Measurements from ENCODE around the gene NT5DC4.

NT5DC4 gene

GRCh38 chr2:112784199-112785189 is 63.7 kb downstream of the NT5DC4 start, which contains the start of gene IL1A:
IL1A (minus strand) TSS chr2:112784493; CDS start chr2:112783770, 723 bp downstream.
- H3K4me3 ChIP-seq (ENCODE audit: low read depth, low read length), result no peak within 1 kb of the TSS
- CTCF ChIA-PET, result interaction anchor here (0.6 to 3.9 kb wide), 4 partner anchors 18 to 158 kb away, joined by 3 to 17 read pairs (median 3); no protein-coding TSS in a partner anchor
- no peak for TF ChIP-seq CTCF (IDR thresholded peaks at IDR 0.05; ENCODE audit: insufficient read depth, low read length, missing control alignments)
- peak; percentile 14 for DNase-seq (ENCODE audit: low read depth, low spot score)
- POLR2A ChIA-PET, result no interaction called here

GRCh38 chr2:112787294-112787693 is 66.5 kb downstream of the NT5DC4 start:
- CTCF ChIA-PET, result interaction anchor here (3.9 kb wide), 1 partner anchor 155 kb away, joined by 17 read pairs; no protein-coding TSS in a partner anchor
- DNase-seq (ENCODE audit: low read depth, low spot score), result no peak
- H3K4me3 ChIP-seq (ENCODE audit: low read depth, low read length), result no peak overlapping the region
- POLR2A ChIA-PET, result no interaction called here
- TF ChIP-seq CTCF (IDR thresholded peaks at IDR 0.05; ENCODE audit: insufficient read depth, low read length, missing control alignments), result no peak

GRCh38 chr2:112787729-112788393 is 67.0 kb downstream of the NT5DC4 start:
- no peak for DNase-seq (ENCODE audit: low read depth, low spot score)
- CTCF ChIA-PET, result interaction anchor here (1.4 to 3.9 kb wide), 2 partner anchors 38 to 154 kb away, joined by 4 to 17 read pairs; no protein-coding TSS in a partner anchor
- no peak for TF ChIP-seq CTCF (IDR thresholded peaks at IDR 0.05; ENCODE audit: insufficient read depth, low read length, missing control alignments)
- POLR2A ChIA-PET, result no interaction called here
- no peak overlapping the region for H3K4me3 ChIP-seq (ENCODE audit: low read depth, low read length)

GRCh38 chr2:112788653-112789052 is 67.8 kb downstream of the NT5DC4 start:
- H3K4me3 ChIP-seq (ENCODE audit: low read depth, low read length), result no peak overlapping the region
- ChIA-PET CTCF (interaction anchor here (1.4 kb wide), 1 partner anchor 39 kb away, joined by 4 read pairs; no protein-coding TSS in a partner anchor), POLR2A (no interaction called here)
- no peak for DNase-seq (ENCODE audit: low read depth, low spot score)
- no peak for TF ChIP-seq CTCF (IDR thresholded peaks at IDR 0.05; ENCODE audit: insufficient read depth, low read length, missing control alignments)

Measured in AG04449 (cell line).